Measurements from ENCODE around the gene SH2B3. TPM values are rescaled to one million over a fixed set of nuclear protein-coding genes. Genes with fewer than 3 reads are reported as not detected.

SH2B3 gene
- total and polyA plus RNA-seq, 2 donors from 2014 or later, result 7.3 to 35.0 TPM

- peak overlapping the region; percentile 85 to 86 for H3K27ac ChIP-seq (ENCODE audit: low read depth in 2 of 2, low read length in 2 of 2)
- no peaks in the 10 kb centered on the region for H3K36me3 ChIP-seq (ENCODE audit: control insufficient read depth in 2 of 3, insufficient read depth in 3 of 3, low read length in 3 of 3)
- no peak for TF ChIP-seq CTCF (IDR thresholded peaks at IDR 0.05; ENCODE audit: borderline replicate concordance, extremely low read depth, insufficient read depth)
- no peak overlapping the region for H3K4me3 ChIP-seq (ENCODE audit: low read length in 3 of 3)
- peaks cover 0 to 35% (median 0%) of the 10 kb centered on the region in 3 donors for H3K4me1 ChIP-seq (ENCODE audit: control insufficient read depth in 2 of 3, insufficient read depth in 2 of 3, low read depth in 1 of 3, low read length in 3 of 3)
- intact Hi-C loops (cut with DNase I), result no loop called here
- H3K9ac ChIP-seq (ENCODE audit: low read length in 3 of 3), result peak overlapping the region in 1 of 3 donors; percentile 17
- H3K27me3 ChIP-seq (ENCODE audit: control insufficient read depth, insufficient read depth, low read length), result no peaks in the 10 kb centered on the region
- DNase-seq (peak in 4 of 5 donors; percentile 29 to 87 (median 68)), FAIRE-seq (no peak)
- H3K9me3 ChIP-seq (ENCODE audit: control insufficient read depth in 2 of 3, insufficient read depth in 1 of 3, low read length in 3 of 3), result no peaks in the 10 kb centered on the region
Observed at GRCh38 chr12:111434680-111435338, 29.1 kb downstream of the SH2B3 start.

- FAIRE-seq, result no peak
- intact Hi-C loops (cut with DNase I), result no loop called here
- no peak for TF ChIP-seq CTCF (IDR thresholded peaks at IDR 0.05; ENCODE audit: borderline replicate concordance, extremely low read depth, insufficient read depth)
- H3K4me1 ChIP-seq (ENCODE audit: control insufficient read depth in 2 of 3, insufficient read depth in 2 of 3, low read depth in 1 of 3, low read length in 3 of 3), result peaks cover 0 to 37% (median 0%) of the 10 kb centered on the region in 3 donors
- no peak overlapping the region for H3K4me3 ChIP-seq (ENCODE audit: low read length in 3 of 3)
- H3K27ac ChIP-seq (ENCODE audit: low read depth in 2 of 2, low read length in 2 of 2), result peak overlapping the region in 1 of 2 donors; percentile 74
- peak in 1 of 5 donors; percentile 74 for DNase-seq
- no peak overlapping the region for H3K9ac ChIP-seq (ENCODE audit: low read length in 3 of 3)
- H3K36me3 ChIP-seq (ENCODE audit: control insufficient read depth in 2 of 3, insufficient read depth in 3 of 3, low read length in 3 of 3), result no peaks in the 10 kb centered on the region
- no peaks in the 10 kb centered on the region for H3K9me3 ChIP-seq (ENCODE audit: control insufficient read depth in 2 of 3, insufficient read depth in 1 of 3, low read length in 3 of 3)
- no peaks in the 10 kb centered on the region for H3K27me3 ChIP-seq (ENCODE audit: control insufficient read depth, insufficient read depth, low read length)
Observed at GRCh38 chr12:111435661-111436201, 30.0 kb downstream of the SH2B3 start.

- Histone ChIP-seq H3K9ac (ENCODE audit: low read length in 3 of 3) (no peak overlapping the region), H3K36me3 (ENCODE audit: control insufficient read depth in 2 of 3, insufficient read depth in 3 of 3, low read length in 3 of 3) (no peaks in the 10 kb centered on the region), H3K27ac (ENCODE audit: low read depth in 2 of 2, low read length in 2 of 2) (peak overlapping the region in 1 of 2 donors; percentile 74), H3K9me3 (ENCODE audit: control insufficient read depth in 2 of 3, insufficient read depth in 1 of 3, low read length in 3 of 3) (no peaks in the 10 kb centered on the region), H3K4me1 (ENCODE audit: control insufficient read depth in 2 of 3, insufficient read depth in 2 of 3, low read depth in 1 of 3, low read length in 3 of 3) (peaks cover 0 to 38% (median 0%) of the 10 kb centered on the region in 3 donors), H3K27me3 (ENCODE audit: control insufficient read depth, insufficient read depth, low read length) (no peaks in the 10 kb centered on the region), H3K4me3 (ENCODE audit: low read length in 3 of 3) (no peak overlapping the region)
- no peak for FAIRE-seq
- intact Hi-C loops (cut with DNase I), result no loop called here
- peak in 1 of 5 donors; percentile 63 for DNase-seq
- TF ChIP-seq CTCF (IDR thresholded peaks at IDR 0.05; ENCODE audit: borderline replicate concordance, extremely low read depth, insufficient read depth), result no peak
Observed at GRCh38 chr12:111436266-111436665, 30.5 kb downstream of the SH2B3 start.
